Gastrocnemius medialis (tissue), 4 donors: ENCODE results near the gene ZNF407. TPM values are rescaled to one million over a fixed set of nuclear protein-coding genes. Genes with fewer than 3 reads are reported as not detected.

Source experiments
- ATAC-seq, 2 donors: fragments of 150-250 bp; one replicate each; pipeline ENCODE4 v1.9.1; 2016
- DNase-seq, 2 donors: peaks; one replicate each; pipeline ENCODE4 v3.0.0-alpha.2; 2019
- H3K27ac ChIP-seq, 4 donors: fragments of 200-600 bp; sonication (generic); 1 replicate in 1 of 4; 2 replicates in 3 of 4; pipeline ENCODE4 v1.5.1; 2016 to 2018; ENCODE audit warnings: mild to moderate bottlenecking in 2 of 4, moderate library complexity in 1 of 4
- H3K27me3 ChIP-seq, 3 donors: fragments of 200-600 bp; sonication (generic) in 2 of 3; 1 replicate in 1 of 3; 2 replicates in 2 of 3; pipeline versions ENCODE4 v1.5.1 to v1.6.0; 2016 to 2019; ENCODE audit warnings: mild to moderate bottlenecking in 1 of 3, moderate library complexity in 1 of 3
- H3K36me3 ChIP-seq, 2 donors: fragments of 200-600 bp; sonication (generic) in 1 of 2; one replicate each; pipeline ENCODE4 v1.5.1; 2017 to 2018
- H3K4me1 ChIP-seq, 2 donors: fragments of 200-600 bp; sonication (generic) in 1 of 2; one replicate each; pipeline ENCODE4 v1.5.1; 2016 to 2017; ENCODE audit warnings: mild to moderate bottlenecking in 2 of 2
- H3K4me3 ChIP-seq, 4 donors: fragments of 200-600 bp; sonication (generic) in 3 of 4; 1 replicate in 1 of 4; 2 replicates in 3 of 4; pipeline ENCODE4 v1.5.1; 2016 to 2019; ENCODE audit warnings: mild to moderate bottlenecking in 2 of 4
- H3K9me3 ChIP-seq, 3 donors: fragments of 200-600 bp; sonication (generic) in 2 of 3; 1 replicate in 1 of 3; 2 replicates in 2 of 3; pipeline ENCODE4 v1.5.1; 2016 to 2019
- CTCF ChIP-seq, 5 experiments: fragments of 450-650 bp in 3 of 5; fragments of 200-600 bp in 2 of 5; sonication (generic) in 2 of 5; IDR thresholded peaks in 4 of 5; conservative IDR thresholded peaks in 1 of 5; 1 replicate in 4 of 5; 2 replicates in 1 of 5; pipeline ENCODE4 v1.5.1; 2016 to 2019; ENCODE audit warnings: antibody characterized with exemption in 5 of 5, mild to moderate bottlenecking in 3 of 5, moderate library complexity in 3 of 5
- POLR2A ChIP-seq, 2 donors: fragments of 450-650 bp; IDR thresholded peaks; one replicate each; pipeline ENCODE4 v1.6.1; 2017; ENCODE audit warnings: antibody characterized with exemption in 2 of 2, mild to moderate bottlenecking in 2 of 2, moderate library complexity in 2 of 2
- in situ Hi-C, 4 donors: fragments of 200-750 bp; cut with MboI; loops; one replicate each; pipeline versions ENCODE4 v1.15.0 to v1.8.0; 2017; ENCODE audit warnings: low sequenced_read_pairs in 4 of 4
- intact Hi-C: fragments of 100-400 bp; cut with DNase I; formaldehyde crosslinking; loops from one replicate; pipeline ENCODE4 v1.15.1; 2023; ENCODE audit warnings: low total_unique reads
- total RNA-seq, 4 donors: library from RNA; depleted of rRNA; stranded (reverse); fragments of >200 nt; gene quantifications; one replicate each; pipeline versions ENCODE4 v1.1.0 to v1.2.3, GENCODE V29; 2016

The ZNF407 gene
- total RNA-seq, 4 donors from 2014 or later, result 5.9 to 11.4 (median 9.2) TPM

- intact Hi-C loops, result no loop called here
- H3K27ac ChIP-seq, result no peak overlapping the region
- ATAC-seq (no peak), DNase-seq (no peak)
- no peak overlapping the region for H3K4me3 ChIP-seq
- TF ChIP-seq POLR2A (IDR thresholded peaks at IDR 0.05) (no peak), CTCF (IDR thresholded peaks at IDR 0.05 in 4 of 5, conservative IDR thresholded peaks at IDR 0.05 in 1 of 5) (no peak)
- H3K27me3 ChIP-seq, result no peaks in the 10 kb centered on the region
- no peaks in the 10 kb centered on the region for H3K9me3 ChIP-seq
- peaks cover 8 to 9% of the 10 kb centered on the region in 2 donors for H3K4me1 ChIP-seq
- in situ Hi-C loops, result no loop called here
- H3K36me3 ChIP-seq, result no peaks in the 10 kb centered on the region
Observed at GRCh38 chr18:74866577-74866976, 268.9 kb downstream of the ZNF407 start.

- Histone ChIP-seq H3K9me3 (no peaks in the 10 kb centered on the region), H3K36me3 (no peaks in the 10 kb centered on the region), H3K4me3 (no peak overlapping the region), H3K4me1 (no peaks in the 10 kb centered on the region), H3K27ac (no peak overlapping the region), H3K27me3 (no peaks in the 10 kb centered on the region)
- in situ Hi-C loops, result no loop called here
- ATAC-seq (no peak), DNase-seq (no peak)
- intact Hi-C loops, result no loop called here
- TF ChIP-seq CTCF (IDR thresholded peaks at IDR 0.05 in 4 of 5, conservative IDR thresholded peaks at IDR 0.05 in 1 of 5) (no peak), POLR2A (IDR thresholded peaks at IDR 0.05) (no peak)
Observed at GRCh38 chr18:74868461-74868860, 270.8 kb downstream of the ZNF407 start.

DNA sequence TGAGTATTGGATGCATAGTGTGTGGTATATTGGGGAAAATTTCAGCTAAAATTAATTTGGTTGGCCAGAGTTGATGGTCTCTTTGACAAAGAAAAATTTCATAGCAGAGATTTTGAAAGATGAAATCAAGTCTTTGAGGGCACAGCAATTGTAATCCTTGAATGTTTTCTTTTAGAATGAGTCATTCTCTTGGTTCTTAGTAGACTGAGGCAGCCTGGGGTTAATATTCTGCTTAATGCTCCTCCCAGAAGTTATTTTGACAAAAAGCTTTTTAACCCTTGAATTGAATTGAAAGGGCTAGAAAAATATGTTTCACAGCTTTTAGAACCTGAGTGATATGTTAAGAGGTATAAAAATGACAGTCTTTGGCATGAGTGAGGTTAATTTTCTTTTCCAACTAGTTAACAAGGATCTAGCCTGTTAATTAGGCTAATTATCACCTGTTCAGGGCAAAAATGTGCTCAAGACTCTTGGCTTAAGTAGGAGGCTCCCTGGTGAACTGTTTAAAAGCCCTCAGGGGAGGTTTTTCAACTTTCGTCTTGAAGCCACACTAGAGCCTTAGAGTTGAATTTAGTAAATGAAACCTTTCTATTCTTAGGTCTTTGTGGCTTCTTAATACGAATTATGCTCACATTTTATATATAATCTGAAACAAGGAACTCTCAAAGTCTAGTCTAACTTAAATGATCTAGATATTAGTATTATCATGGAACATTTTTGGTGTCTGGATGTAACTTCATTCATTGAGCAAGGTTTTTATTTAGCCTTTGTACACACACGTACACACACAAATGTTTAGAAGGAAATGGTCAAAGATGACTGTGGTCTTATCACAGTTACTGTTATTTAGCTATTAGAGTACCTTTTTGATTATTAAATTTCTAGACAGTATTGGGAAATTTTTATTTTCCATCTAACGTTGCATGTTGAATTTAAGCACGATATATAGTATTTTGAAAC is 272.5 kb downstream of the ZNF407 start:
- no peaks in the 10 kb centered on the region for H3K4me1 ChIP-seq
- TF ChIP-seq POLR2A (IDR thresholded peaks at IDR 0.05) (no peak), CTCF (IDR thresholded peaks at IDR 0.05 in 4 of 5, conservative IDR thresholded peaks at IDR 0.05 in 1 of 5) (no peak)
- intact Hi-C loops (no loop called here), in situ Hi-C loops (no loop called here)
- no peaks in the 10 kb centered on the region for H3K9me3 ChIP-seq
- H3K27me3 ChIP-seq, result no peaks in the 10 kb centered on the region
- no peak for ATAC-seq
- H3K4me3 ChIP-seq, result no peak overlapping the region
- H3K27ac ChIP-seq, result no peak overlapping the region
- H3K36me3 ChIP-seq, result no peaks in the 10 kb centered on the region
- no peak for DNase-seq

DNA sequence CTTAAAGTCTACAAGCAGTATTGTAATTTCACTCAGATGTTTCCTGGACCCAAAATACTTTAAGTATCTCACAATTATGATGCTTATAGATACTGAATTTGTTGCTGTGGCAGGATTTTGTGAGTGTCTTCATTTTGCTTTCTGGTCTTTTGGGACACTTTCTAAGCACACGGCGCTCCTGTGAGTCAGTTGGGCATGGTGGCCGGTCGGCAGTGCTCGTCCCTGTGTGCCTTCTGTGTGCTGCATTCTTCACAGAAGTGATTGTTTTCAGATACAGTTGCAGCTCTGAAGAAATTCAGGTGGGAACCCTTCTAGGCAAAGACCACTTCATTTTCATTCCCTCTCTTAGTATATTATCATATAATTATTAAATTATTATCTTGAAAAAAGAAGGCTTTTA is 273.3 kb downstream of the ZNF407 start:
- no peak for DNase-seq
- Histone ChIP-seq H3K27me3 (no peaks in the 10 kb centered on the region), H3K4me3 (no peak overlapping the region), H3K36me3 (no peaks in the 10 kb centered on the region), H3K4me1 (no peaks in the 10 kb centered on the region), H3K9me3 (no peaks in the 10 kb centered on the region), H3K27ac (no peak overlapping the region)
- TF ChIP-seq POLR2A (IDR thresholded peaks at IDR 0.05), result no peak
- no peak for TF ChIP-seq CTCF (IDR thresholded peaks at IDR 0.05 in 4 of 5, conservative IDR thresholded peaks at IDR 0.05 in 1 of 5)
- no peak for ATAC-seq
- intact Hi-C loops, result no loop called here
- in situ Hi-C loops, result no loop called here
